Omental fat pad (tissue), 4 donors: ENCODE measurements around the gene ADAMTS1. TPM values are rescaled to one million over a fixed set of nuclear protein-coding genes. Genes with fewer than 3 reads are reported as not detected.

ENCODE experiments used
- ATAC-seq: fragments of 150-250 bp; one replicate; pipeline ENCODE4 v1.9.1; 2016; ENCODE audit warnings: mild to moderate bottlenecking, moderate library complexity; ENCODE audit not compliant: low FRiP score
- DNase-seq: peaks from one replicate; pipeline ENCODE4 v3.0.0-alpha.2; 2019; ENCODE audit warnings: low spot score
- total RNA-seq, 4 donors: library from RNA; depleted of rRNA; stranded (reverse); fragments of >200 nt; gene quantifications; one replicate each; pipeline ENCODE4 v1.1.0, GENCODE V29; 2016
- TF ChIP-seq, protein P1 (sequence below), 3 donors: fragments of 450-650 bp; IDR thresholded peaks; one replicate each; pipeline ENCODE4 v1.5.1; 2016 to 2017; ENCODE audit warnings: antibody characterized with exemption in 3 of 3, mild to moderate bottlenecking in 3 of 3, moderate library complexity in 2 of 3

ADAMTS1 gene
- total RNA-seq, 4 donors from 2014 or later = 156 to 391 (median 347) TPM

DNA sequence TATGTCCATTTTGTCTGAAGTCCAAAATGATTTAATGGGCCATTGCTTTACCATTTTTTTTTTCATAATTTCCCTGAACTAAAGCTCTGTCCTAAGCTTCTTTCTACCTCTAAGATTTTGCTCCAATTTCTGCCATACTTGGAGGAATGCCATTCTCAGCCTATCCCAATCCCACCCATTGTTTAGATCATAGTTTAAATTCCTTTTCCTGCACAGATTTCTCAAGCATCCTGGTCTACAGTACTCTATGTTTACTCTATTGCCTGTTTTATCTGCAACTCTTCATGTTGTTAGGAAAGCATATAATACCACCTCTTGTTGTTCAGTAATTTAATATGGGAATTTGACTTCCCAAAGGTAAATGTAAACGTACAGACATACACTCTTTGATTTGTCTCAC lies 30.8 kb downstream of the ADAMTS1 start:
- no peak for ATAC-seq
- TF ChIP-seq, protein P1, sequence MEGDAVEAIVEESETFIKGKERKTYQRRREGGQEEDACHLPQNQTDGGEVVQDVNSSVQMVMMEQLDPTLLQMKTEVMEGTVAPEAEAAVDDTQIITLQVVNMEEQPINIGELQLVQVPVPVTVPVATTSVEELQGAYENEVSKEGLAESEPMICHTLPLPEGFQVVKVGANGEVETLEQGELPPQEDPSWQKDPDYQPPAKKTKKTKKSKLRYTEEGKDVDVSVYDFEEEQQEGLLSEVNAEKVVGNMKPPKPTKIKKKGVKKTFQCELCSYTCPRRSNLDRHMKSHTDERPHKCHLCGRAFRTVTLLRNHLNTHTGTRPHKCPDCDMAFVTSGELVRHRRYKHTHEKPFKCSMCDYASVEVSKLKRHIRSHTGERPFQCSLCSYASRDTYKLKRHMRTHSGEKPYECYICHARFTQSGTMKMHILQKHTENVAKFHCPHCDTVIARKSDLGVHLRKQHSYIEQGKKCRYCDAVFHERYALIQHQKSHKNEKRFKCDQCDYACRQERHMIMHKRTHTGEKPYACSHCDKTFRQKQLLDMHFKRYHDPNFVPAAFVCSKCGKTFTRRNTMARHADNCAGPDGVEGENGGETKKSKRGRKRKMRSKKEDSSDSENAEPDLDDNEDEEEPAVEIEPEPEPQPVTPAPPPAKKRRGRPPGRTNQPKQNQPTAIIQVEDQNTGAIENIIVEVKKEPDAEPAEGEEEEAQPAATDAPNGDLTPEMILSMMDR (IDR thresholded peaks at IDR 0.05) = no peak

DNA sequence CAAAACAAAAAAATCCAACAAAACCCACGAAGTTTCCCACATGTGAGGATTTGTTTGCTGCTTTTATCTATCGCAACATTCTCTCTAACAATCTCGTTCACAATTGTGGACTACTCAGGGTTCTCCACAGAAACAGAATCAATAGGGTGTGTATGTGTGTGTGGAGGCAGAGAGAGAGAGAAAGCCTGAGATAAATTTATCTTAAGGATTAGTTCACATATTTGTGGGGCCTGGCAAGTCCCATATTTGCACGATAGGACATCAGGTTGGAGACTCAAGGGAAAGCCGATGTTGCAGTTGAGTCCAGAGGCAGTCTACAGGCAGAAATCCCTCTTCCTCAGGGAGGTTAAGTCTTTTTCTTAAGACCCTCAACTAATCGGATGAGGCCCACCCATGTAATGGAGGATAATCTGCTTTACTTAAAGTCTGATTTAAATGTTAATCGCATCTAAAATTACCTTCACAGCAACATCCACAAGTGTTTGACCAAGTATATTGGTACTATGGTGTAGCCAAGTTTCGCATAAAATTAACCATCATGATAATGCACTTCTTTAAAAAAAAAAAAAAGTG lies 31.7 kb downstream of the ADAMTS1 start:
- TF ChIP-seq, protein P1 (IDR thresholded peaks at IDR 0.05) = no peak
- ATAC-seq (no peak), DNase-seq (no peak)

More for the DNA sequence above, 30.8 kb downstream of the ADAMTS1 start:
- DNase-seq = no peak

DNA sequence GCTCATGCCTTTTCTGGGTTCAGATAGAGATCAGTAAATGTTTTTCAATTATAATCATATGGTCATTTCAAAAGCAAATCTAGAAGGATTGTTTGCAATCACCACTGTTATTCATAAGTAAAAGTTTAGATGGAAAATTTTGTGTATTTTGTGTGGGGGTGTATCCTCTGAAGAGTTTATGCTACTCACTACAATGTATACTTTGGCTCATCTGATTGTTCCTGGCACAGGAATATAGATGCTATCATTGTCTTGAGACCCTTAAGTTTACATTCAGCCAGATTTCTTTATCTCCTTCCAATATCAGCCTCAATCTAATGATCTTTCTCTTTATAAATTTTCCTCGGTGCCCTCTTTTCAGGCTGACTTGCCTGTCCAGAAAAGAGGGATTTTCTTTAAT lies 33.0 kb downstream of the ADAMTS1 start:
- TF ChIP-seq, protein P1 (IDR thresholded peaks at IDR 0.05) = no peak
- no peak for DNase-seq
- ATAC-seq = no peak

DNA sequence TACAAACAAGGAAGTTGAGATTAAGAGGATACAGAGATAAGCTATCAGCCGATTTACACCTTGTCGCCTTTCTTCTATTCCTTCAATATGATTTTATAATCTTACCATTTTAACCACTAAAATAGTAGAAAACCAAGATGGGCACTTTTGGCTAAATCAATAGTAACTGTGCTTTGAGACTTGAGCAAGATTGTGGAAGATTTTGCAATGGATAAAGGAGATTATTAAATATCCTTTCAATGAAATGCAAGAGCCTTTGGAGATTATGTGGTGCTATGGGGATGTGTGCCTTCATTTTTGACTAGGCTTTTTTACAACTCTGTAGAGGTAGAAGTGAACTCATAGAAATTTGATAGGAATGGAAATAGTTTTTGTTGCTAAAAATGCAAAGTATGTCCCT lies 33.7 kb downstream of the ADAMTS1 start:
- DNase-seq (no peak), ATAC-seq (no peak)
- TF ChIP-seq, protein P1 (IDR thresholded peaks at IDR 0.05) = no peak

DNA sequence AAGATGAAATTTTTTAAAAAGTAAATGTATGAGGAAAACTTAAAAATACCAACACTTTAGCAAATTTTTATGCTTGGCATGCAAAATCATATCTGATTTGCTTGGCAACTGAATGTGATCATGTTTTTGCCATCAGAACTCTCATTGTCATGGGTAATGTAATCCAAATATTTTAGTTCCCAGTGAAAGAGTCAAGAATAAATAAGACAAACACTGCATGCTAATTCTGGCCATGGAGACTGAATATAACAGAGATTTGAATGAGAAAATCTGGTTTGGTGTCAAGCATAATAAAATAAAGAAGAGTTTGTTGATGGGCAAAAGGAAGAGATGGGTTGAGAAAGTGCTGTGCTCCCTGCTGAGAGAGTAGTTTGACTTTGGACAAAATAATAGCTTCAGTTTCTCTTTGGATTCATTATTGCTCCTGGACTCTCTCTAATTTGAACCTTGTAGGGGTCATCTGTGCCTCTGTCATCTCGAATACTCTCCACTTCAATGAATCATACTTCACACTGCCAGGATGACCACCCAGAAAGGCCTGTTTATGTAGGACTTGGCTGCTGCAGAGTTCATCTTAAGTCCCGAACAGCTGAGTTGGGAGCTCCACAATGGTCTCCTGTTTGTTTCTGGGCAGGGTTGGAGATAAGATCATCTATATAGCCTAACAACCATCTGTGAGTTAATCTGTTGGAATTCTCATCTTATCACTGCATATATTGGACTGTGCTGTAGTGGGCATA lies 34.4 kb downstream of the ADAMTS1 start:
- TF ChIP-seq, protein P1 (IDR thresholded peaks at IDR 0.05) = no peak
- ATAC-seq (no peak), DNase-seq (no peak)

DNA sequence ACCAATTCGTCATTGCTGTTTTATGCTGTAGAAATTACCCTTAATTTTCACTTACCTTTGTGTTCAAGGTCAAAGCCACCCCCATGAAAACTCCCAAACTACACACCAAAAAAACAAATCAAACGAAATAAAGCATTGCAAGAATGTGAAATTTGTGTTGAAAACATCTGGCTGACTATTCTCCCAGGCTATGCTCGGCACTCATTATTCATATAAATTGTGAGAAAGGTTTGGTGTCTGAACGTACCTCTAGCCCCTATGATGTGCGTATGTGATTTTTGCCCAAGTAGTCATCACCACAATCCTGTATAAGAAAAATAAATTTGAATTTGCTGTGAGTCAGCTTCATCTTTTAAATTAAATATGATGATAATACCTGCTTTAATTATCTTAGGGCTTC lies 34.9 kb downstream of the ADAMTS1 start:
- DNase-seq = no peak
- no peak for ATAC-seq
- TF ChIP-seq, protein P1 (IDR thresholded peaks at IDR 0.05) = no peak

DNA sequence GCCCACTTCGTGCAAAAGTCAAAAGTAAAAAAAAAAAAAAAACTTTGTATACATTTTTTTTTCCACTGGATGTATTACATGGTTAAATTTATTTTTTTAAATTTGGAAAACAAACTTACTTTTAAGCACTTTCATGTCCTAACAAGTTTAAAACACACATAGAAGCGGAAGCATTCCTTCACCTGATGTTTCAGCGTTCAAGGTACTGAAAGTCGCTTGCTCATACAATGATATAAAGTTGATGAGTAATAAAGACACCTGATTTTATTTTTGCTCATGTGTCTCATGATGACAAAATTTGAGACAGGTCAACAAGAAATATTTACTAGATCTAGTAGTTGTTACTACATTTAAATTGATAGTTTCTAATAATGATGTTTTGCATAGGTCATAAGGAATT lies 35.5 kb downstream of the ADAMTS1 start:
- ATAC-seq (no peak), DNase-seq (no peak)
- TF ChIP-seq, protein P1 (IDR thresholded peaks at IDR 0.05) = no peak
